ENCODE results near the gene VMAC.
"Not testable (repeated sequence)": the region's sequence is repeated elsewhere in the genome, so short reads cannot be mapped to it uniquely, and the experiment has no call there.

Gene VMAC

DNA sequence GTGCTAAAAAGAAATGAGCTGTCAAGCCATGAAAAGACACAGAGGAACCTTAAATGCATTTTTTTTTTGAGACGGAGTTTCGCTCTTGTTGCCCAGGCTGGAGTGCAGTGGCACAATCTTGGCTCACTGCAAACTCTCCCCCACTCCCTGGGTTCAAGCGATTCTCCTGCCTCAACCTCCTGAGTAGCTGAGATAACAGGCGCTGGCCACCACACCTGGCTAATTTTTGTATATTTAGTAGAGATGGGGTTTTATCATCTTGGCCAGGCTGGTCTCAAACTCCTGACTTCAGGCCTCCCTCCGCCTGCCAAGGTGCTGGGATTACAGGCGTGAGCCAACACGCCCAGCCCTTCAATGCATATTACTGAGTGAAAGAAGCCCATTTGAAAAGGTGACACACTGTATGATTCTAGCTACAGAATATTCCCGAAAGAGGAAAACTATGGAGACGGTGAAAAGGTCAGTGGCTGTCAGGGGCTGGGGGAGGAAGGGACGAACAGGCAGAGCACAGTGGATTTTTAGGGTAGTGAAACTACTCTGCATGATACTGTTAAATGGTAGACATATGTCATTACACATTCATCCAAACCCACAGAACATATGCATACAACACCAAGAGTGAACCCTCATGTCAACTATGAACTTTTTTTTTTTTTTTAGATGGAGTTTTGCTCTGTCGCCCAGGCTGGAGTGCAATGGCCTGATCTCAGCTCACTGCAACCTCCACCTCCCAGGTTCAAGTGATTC is 20.4 kb upstream of the VMAC start:
- DNase-seq: not testable (repeated sequence)

DNA sequence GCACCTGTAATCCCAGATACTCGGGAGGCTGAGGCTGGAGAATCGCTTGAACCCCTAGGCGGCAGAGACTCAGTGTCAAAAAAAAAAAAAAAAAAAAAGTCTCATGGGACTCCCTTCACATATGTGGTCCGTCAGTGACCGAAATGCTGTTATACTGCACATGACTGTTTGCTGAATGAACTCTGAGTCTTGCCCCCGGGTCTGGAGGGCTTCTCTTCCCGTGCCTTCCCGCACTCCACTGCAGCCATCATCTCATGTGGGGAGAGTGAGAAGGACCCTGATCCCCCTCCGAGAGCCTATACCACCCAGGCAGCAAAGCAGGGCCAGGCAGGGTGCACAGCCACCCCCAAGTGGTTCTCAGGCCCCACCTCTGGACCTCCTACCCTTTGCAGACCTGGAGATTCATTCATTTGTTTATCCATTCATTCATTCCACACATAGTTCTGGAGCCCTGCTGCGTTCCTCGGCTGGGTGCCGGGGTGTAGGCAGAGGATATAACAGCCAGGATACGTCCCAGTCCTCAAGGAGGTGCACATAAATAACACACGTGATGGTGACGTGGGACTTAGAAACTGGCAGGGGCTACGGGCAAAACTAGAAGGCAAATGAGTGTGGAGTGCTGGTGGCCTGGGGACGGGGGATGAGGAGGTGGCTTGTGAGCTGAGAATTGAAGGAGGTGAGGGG is 15.2 kb upstream of the VMAC start:
- DNase-seq: no peak

DNA sequence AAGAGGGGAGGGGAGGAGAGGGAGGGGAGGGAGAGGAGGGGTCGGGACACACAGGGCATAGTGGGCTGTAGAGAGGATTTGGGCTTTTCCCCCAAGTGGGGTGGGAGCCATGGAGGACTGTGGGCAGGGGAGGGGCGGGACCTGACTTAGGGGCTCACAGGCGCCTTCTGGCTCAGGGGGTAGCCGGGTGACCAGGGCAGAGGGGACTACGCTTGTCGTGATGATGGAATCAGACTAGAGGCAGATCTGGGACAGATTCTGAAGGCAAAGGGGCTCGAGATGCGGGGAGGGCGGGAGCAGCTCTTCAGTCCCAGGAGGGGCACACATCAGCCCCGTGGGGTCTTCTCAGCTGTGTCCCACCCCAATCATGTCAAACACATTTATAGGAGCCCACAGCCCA is 14.6 kb upstream of the VMAC start:
- no peak for DNase-seq

DNA sequence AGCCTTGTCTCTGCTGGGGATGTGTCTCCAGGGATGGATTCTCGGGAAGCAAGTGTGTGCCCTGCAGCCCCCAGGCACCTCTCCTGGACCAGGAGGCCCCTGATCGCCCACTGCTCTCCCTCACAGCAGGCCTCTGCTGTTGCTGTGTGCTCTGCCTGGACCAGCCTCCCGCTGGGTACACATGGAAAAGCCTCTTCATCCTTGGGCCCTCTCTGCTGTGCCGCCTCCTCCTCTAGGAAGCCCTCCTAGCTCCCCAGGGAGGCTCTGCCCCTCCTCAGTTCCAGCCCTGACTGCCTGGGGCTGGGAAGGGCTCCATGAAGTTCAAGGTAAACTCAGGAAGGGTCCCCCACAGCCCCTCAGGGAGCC is 13.1 kb upstream of the VMAC start:
- DNase-seq: peak; percentile 23

DNA sequence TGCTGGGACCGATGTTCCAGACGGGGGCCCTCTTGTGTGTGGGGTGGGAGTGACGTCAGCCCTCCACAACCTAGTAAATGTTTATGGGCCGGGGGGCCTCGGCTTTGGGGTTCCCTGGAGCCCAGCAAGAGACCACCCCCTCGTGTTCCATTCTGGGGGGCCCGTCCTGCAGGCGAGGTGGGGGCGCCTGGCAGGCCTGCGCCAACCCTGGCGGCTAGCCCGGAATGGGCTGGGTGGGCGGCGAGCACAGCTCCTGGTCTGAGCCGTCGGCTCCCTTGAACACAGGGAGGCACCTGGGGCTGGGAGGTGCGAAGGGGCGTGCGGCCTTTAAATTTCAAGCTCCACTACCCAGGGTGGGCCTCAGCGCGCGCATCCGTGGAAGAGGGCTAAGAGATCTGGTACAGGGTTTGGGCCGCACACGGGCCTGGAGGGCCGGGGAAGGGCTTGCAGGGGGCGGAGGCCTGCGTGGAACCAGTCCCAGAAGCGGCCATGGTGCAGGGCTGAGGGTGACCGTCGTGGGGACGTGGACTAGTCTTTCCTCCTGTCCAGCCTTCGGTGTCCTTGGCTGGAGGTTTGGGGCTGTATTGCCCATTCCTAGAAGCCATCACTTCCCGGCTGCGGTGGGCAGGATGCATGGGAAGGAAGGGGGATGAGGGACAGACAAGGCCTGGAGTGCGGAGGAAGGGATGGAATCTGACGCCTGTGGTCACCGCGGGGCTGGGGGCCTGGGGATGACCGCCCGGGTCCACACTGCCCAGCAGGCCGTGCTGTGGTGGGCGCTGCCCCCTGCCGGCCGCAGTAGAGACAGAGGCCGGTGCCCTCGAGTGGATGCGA is 12.5 kb upstream of the VMAC start:
- peak; percentile 48 for DNase-seq

DNA sequence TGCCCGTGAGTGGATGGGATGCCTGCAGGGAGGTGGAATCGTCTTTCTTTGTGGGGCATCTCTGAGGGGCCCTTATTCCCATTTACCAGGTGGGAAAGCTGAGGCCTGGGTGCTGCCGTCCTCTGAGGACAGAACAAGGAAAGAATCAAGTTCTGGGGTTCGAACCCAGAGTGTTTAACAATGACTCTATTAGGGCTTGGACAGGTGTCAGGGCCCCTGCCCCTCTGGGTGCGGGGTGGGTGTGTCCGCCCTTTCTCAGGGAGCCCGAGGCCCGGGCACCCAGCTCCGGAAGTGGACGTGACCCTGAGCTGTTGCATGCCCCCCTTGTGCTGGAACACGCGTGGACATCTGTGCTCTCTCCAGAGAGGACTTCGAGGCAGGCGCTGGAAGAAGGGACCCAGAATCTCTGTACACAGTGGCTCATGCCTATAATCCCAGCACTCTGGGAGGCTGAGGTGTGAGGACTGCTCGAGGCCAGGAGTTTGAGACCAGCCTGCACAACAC is 11.8 kb upstream of the VMAC start:
- DNase-seq: no peak

DNA sequence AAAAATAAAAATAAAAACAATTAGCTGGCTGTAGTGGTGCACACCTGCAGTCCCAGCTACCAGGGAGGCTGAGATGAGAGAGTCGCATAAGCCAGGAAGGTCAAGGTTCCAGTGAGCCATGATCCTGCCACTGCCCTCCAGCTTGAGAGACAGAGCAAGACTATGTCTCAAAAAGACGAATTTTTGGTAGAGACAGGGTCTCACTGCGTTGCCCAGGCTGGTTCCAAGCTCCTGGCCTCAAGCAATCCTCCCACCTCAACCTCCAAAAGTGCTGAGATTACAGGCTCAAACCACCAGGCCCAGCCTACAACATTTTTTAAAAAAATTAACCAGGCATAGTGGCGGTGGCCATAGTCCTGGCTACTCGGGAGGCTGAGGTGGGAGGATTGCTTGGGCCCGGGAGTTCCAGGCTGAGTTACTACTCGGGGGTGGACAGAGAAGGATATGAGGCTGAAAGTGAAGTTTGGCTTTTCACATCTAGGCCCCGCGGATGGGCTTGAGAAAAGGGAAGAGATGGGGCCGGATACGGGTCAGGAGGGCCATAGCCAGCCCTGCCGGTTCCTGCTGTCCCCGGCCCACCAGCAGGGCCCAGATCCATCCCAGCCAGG is 11.3 kb upstream of the VMAC start:
- DNase-seq: no peak

DNA sequence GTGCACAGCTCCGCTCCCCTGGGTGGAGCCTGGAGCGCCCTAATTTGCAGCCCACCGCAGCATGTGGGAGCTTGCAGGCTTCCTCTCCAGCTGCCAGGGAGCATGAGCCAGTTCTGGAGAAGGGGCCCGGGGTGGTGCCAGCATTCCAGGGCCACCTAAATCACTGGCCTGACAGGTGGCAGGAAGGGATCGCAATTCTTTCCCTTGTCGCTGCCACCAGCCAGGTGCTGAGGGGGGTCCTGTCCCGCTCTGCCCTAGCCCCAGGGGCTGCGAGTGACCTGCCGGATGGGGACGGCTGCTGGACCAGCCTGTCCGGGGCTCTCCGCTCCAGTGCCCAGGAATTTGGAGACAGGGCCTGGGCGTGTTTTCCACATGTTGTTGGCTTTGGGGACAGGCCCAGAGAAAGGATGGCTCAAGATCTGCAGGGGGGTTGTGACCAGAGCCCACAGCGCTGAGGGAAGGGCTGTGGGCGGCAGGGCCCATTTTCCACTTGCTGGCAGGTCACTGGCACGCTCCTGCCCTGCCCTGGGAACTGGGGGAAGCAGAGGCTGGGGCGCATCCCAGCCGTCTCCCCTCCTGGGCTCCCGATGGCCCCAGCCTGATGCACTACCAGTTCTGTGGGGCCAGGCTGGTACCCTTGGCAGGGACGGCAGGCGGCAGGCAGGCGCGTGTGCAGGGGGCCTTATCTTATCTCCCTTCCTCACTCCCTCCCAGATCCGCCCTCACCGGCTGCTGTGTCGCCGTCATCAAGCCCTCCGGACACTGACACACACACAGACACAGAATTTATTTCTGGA is 10.6 kb upstream of the VMAC start:
- DNase-seq: no peak

DNA sequence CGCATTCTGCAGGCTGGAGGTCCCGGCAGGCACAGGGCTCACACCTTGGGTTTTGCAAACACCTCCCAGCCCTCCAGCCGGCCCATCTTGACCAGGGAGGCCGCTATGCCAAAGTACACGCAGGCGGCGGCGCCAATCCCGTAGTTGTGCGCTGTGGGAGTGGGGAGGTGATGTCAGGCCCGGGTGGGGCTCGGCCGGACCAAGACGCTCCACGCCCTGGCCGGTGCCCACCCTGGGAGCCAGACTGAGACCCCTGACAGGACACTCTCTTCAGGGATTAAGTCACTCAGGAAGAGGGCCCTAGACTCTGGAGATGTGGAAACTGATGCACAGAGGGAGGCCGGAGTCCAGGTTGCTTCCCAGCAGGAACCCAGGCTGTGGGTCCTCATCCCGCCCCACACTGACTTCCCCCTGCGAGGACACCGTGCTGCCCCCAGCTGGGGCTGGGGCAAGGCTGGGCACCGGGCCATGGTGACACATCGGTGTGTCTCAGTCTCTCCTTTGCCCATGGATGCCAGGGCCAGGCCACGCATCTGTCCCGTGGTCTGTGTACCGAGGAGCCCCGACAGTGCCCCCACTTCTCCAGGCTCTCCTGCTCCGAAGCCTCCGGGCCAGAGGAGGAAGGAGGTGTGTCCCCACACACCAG is 9.8 kb upstream of the VMAC start:
- DNase-seq: no peak

DNA sequence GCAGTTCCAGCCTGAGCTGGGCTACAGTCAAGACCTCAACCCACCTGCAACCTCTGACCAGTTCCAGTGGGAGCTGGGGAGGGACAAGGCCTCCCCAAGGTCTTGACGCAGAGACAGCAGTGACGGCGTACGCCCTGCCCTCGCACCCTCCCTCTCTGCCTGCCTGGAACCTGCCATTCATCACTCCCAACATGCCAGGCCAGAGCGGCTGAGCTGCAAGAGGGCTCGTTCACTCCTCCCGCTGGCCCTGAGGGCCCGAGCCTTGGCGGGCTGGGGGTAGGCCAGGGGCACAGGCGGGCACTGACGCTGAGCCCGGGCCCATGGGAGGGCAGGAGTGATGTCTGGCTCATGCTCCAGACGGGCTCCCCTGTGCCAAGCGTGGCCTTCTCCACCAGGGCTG is 9.3 kb upstream of the VMAC start:
- DNase-seq: no peak

DNA sequence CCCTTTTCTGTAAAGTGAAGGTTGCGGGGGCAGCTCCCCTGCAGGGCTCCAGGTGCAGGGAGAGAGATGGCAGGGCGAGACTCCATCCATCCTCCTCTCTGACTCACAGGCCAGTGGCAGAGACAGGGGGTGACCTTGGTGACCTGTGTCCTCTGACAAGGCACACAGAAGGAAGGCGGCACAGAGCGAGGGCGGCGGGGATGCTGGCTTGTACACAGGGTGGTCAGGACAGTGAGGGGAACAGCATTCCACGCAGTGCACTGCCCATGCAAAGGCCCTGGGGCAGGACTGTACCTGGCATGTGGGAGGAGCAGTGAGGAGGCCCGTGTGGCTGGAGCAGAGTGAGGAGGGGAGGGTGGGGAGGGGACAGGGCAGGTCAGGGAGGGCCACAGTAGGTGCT is 8.8 kb upstream of the VMAC start:
- no peak for DNase-seq

DNA sequence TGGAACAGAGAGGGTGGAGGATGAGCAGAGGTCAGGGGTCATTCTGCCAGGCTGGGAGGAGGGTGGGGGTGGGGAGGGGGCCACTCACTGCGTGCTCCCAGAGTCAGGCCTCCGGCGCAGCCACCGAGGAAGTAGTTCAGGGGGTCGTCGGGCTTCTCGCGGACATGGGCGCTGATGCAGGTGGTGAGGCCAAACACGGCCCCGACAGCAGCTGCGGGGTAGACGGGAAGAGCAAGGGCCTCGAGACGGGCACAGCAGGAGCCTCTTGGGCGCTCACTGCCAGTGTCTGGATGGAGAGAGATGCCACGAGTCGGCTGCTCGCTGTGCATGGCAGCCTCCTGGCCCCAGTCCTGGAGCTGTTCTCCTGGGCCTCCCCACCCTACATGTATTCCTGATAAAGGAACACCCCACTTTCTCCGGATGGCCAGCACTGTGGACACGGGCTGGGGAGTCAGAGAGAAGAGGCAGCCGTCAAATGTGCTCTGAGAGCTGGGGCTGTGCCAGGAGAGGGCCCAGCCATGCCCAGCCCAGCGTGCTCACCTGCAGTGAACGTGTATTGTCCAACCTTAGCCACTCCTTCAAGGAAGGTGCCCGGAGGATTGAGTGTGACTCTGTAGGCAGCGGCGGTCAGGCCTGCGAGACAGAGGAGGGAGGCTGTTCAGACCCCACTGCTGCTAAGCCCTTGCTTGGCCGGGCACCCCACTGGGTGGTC is 8.2 kb upstream of the VMAC start:
- no peak for DNase-seq

DNA sequence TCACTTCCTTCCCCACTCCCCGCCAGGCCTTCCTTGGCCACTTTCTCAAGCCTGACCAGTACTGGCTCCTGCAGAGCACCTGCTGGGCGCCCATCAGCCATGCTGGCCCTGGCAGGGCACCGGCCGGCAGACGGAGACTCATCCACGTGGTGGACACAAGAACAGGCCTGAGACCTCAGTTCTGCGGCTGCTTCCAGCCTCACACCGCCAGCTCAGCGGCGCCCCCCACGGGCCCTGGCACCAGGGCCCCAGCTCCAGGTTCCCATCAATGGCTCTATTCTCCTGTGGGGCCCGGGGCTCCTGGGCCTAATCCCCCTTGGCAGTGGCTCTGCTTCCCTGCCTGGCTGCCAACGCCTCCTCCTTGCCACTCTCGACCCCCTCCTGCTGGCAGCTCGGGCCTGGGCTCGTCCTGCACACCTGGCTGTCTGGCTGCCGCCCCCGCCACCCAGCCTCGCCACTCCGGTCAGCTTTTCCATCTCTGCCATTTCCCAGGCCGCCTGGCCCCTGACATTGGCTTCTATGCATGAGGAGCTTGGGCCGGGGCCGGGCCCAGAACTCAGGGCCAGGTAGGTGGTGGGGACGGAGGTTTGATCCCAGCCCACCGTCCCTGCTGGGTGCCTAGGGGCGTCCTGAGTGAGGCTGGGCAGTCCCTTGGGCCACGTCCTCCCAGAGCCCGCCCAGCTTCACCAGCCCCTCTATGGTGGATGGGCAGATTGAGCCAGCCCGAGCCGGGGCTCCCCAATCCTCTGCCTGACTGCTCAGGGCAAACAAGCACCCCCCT is 7.3 kb upstream of the VMAC start:
- no peak for DNase-seq

DNA sequence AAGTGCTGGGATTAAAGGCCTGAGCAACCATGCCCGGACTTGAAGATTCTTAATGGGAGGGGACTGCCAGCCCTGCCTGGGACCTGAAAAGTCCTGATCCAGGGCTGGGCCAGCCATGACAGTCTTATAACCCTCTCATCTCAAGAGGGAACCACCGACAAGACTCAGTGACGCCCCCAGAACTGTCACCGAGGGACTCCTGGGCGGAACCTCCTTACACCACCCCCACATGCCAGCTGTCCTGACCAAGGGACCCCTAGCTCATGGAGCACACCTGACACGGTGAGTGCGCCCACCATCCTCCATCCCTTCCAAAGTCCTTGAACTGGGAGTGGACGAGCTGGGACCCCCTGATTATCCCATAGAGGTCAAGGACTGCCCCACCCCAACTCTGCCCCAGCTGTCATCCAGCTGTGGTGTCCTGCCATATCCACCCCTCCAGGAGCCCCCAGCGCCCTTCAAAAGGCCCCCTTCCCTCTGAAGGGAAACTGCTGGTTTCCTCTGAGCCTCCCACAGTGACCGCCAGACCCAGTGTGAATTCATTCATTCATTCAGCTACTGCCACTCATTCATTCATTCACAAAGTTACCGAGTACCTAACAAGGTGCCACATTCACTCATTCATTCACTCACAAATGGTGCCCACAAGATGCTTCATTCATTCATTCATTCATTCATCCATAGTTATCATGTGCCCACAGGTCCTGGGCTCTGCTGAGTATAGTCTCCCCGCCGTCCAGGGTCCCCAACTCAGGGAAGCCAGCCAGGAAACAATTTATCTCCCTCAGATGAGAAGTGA is 4.7 kb upstream of the VMAC start:
- no peak for DNase-seq

DNA sequence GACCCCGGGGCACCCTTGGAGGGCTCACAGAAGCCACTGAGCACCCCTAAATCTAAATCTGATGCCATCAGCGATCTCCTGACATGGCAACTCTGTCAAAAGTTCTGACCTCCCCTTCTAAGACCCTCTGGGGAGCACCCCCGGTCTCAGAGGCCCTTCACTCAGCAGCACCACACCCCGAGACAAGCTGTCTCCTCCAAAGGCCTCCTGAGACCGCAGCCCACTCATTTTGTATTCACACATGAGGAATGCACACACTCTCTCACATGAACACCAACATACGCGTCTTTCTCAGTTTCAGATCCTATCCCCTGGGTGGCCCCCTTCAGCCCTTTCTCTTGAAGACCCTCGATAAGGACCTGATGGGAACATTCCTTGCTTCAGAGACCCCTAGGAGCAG is 3.7 kb upstream of the VMAC start:
- DNase-seq: no peak

DNA sequence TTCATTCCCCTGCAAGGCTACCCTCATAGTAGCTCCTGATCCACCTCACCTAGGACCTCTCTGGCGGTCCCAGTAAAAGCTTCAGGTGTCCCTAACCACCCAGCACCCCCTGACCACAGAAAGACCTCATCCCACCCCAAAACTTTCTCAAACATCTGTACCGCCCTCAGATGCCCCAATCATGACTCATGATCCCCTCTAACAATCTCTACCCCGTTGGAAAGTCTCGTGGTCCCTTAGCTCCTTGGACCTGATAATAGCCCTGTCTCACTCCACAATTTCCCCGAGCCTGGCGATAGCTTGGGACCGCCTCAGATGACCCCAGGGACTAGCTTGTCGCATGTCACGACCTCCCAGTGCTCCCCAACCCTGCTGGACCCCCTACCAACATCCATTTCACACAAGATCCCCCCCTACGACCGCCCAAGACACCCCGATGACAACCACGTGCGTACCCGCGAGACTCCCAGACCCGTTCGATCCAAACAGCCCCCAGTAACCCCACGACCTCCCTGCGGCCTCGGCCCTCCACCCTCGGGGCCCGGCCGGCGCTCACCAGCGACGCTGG is 1.5 kb upstream of the VMAC start:
- DNase-seq: peak; percentile 42

DNA sequence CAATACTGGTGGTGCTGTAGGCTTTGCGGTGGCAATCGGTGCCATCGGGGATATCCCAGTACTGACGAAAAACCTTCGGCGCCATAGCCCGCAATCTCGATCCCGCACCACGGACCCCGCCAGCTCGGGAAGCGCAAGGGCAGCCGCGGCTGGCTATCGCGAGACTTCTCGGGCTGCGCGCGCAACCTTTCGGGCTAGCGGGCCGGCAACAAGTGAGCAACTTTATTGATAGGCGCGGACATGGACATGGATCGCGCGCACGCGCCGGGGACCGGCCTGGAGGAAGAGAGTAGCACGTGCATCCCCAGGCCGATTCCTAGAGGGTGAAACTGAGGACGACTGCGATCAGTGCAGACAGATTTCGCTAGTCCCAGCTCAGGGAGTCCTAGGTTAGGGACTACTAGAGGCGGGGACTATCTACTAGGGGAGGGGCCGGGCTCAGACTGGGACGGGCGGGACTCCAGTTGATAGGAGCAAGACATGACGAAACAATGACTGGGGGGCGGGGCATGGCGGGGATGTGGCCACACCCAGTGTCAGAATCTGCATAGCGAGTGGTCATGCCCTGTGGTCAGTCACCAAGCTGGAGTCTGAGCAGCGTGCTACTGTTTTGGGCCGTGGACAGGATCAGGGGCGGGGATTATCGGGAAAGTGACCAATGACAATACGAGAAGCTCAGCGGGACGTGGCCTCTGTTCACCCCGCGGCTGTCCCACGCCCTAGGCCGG is 884 bp upstream of the VMAC start, which contains the start of gene NDUFA11:
Gene NDUFA11 (minus strand): TSS at position 167 of the 728 bp plus-strand sequence. CDS start 82 bp downstream, at position 85.
- DNase-seq: peak; percentile 98

DNA sequence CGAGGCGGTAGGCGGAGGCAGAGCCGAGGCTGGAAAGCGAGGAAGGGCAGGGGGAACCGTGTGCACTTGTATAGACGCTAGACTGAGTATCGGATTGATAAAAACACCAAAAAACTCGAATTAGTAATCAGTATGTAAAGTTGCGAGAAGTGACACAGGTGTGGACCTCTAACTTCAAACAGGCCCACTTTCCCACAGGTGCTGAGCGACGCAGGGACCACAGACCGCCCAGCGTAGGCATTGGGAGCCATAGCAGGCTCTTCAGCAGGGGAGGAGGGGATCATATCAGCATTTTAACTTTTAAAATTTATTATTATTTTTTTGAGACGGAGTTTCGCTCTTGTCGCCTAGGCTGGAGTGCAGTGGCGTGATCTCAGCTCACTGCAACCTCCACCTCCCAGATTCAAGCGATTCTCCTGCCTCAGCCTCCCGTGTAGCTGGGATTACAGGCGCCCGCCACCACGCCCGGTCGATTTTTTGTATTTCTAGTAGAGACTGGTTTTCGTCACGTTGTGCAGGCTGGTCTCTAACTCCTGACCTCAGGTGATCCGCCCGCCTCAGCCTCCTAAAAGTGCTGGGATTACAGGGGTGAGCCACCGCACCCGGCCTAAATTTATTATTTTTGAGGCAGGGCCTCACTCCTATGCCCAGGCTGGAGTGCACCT is 574 bp downstream of the VMAC start:
- no peak for DNase-seq
